KMS-11 (cell line): Measurements from ENCODE around the gene TERB2.
"Not testable (repeated sequence)": the region's sequence is repeated elsewhere in the genome, so short reads cannot be mapped to it uniquely, and the experiment has no call there.

Source experiments
- H2AFZ ChIP-seq: fragments of 200-600 bp; sonication (generic); 2 replicates; pipeline ENCODE4 v1.6.1; 2016; ENCODE audit warnings: antibody characterized with exemption, mixed run types, low read depth
- H3K27ac ChIP-seq: fragments of 200-600 bp; sonication (generic); 2 replicates; pipeline ENCODE4 v1.6.1; 2016; ENCODE audit warnings: mild to moderate bottlenecking, mixed run types
- H3K27me3 ChIP-seq: fragments of 200-600 bp; sonication (generic); 2 replicates; pipeline ENCODE4 v1.6.1; 2017; ENCODE audit warnings: mild to moderate bottlenecking, low read depth, mixed run types, moderate library complexity; ENCODE audit not compliant: insufficient read depth
- H3K36me3 ChIP-seq: fragments of 200-600 bp; sonication (generic); 2 replicates; pipeline ENCODE4 v1.6.1; 2017; ENCODE audit warnings: mild to moderate bottlenecking, mixed run types; ENCODE audit not compliant: insufficient read depth
- H3K4me1 ChIP-seq: fragments of 200-600 bp; sonication (generic); 2 replicates; pipeline ENCODE4 v1.6.1; 2016; ENCODE audit warnings: mild to moderate bottlenecking, low read depth, mixed run types; ENCODE audit not compliant: poor library complexity, severe bottlenecking
- H3K4me2 ChIP-seq: fragments of 200-600 bp; sonication (generic); 2 replicates; pipeline ENCODE4 v1.7.0; 2016; ENCODE audit warnings: mild to moderate bottlenecking, mixed run types
- H3K4me3 ChIP-seq: fragments of 200-600 bp; sonication (generic); IDR thresholded peaks from 2 replicates; pipeline ENCODE4 v1.6.1; 2017; ENCODE audit warnings: low read depth, low read length, mixed read lengths; ENCODE audit not compliant: insufficient read depth
- H3K79me2 ChIP-seq: fragments of 200-600 bp; sonication (generic); 2 replicates; pipeline ENCODE4 v1.6.1; 2016; ENCODE audit warnings: low read depth, mixed run types; ENCODE audit not compliant: insufficient read depth
- H3K9ac ChIP-seq: fragments of 200-600 bp; sonication (generic); 2 replicates; pipeline ENCODE4 v1.6.1; 2016; ENCODE audit warnings: mild to moderate bottlenecking, mixed run types
- H4K20me1 ChIP-seq: fragments of 200-600 bp; sonication (generic); 2 replicates; pipeline ENCODE4 v1.6.1; 2016; ENCODE audit warnings: mild to moderate bottlenecking, mixed run types; ENCODE audit not compliant: insufficient read depth
- TF ChIP-seq, protein P1 (sequence below): fragments of 200-600 bp; sonication (generic); conservative IDR thresholded peaks from 2 replicates; pipeline ENCODE4 v1.6.1; 2017; ENCODE audit warnings: low read depth, mild to moderate bottlenecking, antibody characterized with exemption, low read length, moderate library complexity, mixed read lengths

TERB2 gene, protein sequence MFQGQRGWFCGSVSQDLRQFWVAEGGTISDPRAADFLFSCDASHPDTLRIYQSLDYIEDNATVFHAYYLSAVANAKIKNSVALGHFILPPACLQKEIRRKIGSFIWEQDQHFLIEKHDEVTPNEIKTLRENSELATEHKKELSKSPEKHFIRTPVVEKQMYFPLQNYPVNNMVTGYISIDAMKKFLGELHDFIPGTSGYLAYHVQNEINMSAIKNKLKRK

DNA sequence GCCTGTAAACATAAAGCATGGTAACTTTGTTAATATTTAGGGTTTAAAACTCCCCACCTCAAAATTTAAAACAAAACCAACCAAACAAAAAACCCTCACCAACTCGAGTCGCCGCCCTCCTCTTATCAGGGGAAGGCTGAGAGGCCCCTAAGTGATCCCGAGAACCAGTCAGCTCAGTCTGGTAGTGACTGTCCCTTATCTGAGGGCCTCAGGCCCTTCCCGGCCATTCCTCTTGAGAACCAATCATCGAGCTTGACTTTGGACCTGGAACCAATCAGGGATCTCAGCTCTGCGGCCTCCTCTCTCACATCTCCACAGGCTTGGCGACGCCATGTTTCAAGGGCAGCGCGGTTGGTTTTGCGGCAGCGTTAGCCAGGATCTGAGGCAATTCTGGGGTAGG is at the start of gene TERB2:
TSS of gene TERB2 (plus strand) at position 300 of the 400 bp plus-strand sequence. CDS start at position 332, 32 bp downstream.
- Histone ChIP-seq H3K4me2 (no peak within 1 kb of the TSS), H3K9ac (no peak within 1 kb of the TSS), H3K4me1 (no peaks in the 10 kb centered on the region), H3K36me3 (no peaks in the 10 kb centered on the region), H3K27ac (no peak within 1 kb of the TSS), H3K27me3 (no peaks in the 10 kb centered on the region), H4K20me1 (no peaks in the 10 kb centered on the region), H2AFZ (no peak within 1 kb of the TSS), H3K4me3 (no peak within 1 kb of the TSS), H3K79me2 (no peaks in the 10 kb centered on the region)
- TF ChIP-seq, protein P1, sequence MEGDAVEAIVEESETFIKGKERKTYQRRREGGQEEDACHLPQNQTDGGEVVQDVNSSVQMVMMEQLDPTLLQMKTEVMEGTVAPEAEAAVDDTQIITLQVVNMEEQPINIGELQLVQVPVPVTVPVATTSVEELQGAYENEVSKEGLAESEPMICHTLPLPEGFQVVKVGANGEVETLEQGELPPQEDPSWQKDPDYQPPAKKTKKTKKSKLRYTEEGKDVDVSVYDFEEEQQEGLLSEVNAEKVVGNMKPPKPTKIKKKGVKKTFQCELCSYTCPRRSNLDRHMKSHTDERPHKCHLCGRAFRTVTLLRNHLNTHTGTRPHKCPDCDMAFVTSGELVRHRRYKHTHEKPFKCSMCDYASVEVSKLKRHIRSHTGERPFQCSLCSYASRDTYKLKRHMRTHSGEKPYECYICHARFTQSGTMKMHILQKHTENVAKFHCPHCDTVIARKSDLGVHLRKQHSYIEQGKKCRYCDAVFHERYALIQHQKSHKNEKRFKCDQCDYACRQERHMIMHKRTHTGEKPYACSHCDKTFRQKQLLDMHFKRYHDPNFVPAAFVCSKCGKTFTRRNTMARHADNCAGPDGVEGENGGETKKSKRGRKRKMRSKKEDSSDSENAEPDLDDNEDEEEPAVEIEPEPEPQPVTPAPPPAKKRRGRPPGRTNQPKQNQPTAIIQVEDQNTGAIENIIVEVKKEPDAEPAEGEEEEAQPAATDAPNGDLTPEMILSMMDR: no peak

DNA sequence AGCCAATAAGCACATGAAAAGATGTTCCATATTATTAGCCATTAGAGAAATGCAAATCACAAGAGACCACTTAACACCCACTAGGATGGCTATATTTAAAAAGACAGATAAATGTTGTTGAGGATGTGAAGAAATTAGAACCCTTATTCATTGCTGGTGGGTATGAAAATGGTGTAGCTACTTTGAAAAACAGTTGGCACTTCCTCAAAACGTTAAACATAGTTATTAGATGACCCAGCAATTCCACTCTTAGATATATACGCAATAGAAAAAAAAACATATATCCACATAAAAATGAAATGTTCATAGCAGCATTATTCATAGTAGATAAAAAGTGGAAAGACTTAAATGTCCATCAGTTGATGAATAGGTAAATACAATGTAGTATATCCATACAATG is 47.1 kb upstream of the TERB2 start:
- no peak overlapping the region for H3K9ac ChIP-seq
- no peaks in the 10 kb centered on the region for H3K79me2 ChIP-seq
- H2AFZ ChIP-seq: no peak overlapping the region
- no peaks in the 10 kb centered on the region for H3K4me1 ChIP-seq
- H4K20me1 ChIP-seq: no peaks in the 10 kb centered on the region
- H3K27ac ChIP-seq: no peak overlapping the region
- H3K4me3 ChIP-seq: no peak overlapping the region
- no peak overlapping the region for H3K4me2 ChIP-seq
- H3K27me3 ChIP-seq: no peaks in the 10 kb centered on the region
- no peaks in the 10 kb centered on the region for H3K36me3 ChIP-seq
- TF ChIP-seq, protein P1: no peak

DNA sequence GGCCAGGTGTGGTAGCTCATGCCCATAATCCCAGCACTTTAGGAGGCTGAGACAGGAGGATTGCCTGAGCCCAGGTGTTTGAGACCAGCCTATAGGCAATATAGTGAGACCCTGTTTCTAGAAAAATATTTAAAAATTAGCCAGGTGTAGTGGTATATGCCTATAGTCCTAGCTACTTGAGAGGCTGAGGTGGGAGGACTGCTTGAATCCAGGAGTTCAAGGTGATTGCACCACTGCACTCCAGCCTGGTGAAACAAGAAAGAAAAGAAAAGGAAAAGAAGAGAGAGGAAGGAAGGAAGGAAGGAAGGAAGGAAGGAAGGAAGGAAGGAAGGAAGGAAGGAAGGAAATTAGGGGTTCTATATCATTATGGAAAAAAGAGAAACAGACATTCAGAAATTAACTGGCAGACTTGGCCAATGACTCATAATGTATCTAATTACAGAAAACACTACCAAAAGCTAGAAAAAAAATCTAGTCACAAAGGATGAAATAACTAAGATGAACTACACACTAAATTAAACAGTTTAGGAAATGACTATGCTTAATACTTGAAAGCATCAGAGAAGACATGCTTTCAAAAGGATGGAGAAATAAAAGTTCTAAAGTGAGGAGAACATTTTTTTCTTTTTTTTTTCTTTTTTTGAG is 45.4 kb upstream of the TERB2 start:
- no peaks in the 10 kb centered on the region for H3K36me3 ChIP-seq
- H3K27me3 ChIP-seq: no peaks in the 10 kb centered on the region
- H2AFZ ChIP-seq: no peak overlapping the region
- H3K4me3 ChIP-seq: no peak overlapping the region
- H3K9ac ChIP-seq: no peak overlapping the region
- no peak overlapping the region for H3K4me2 ChIP-seq
- H3K27ac ChIP-seq: no peak overlapping the region
- no peaks in the 10 kb centered on the region for H3K79me2 ChIP-seq
- TF ChIP-seq, protein P1: no peak
- H3K4me1 ChIP-seq: no peaks in the 10 kb centered on the region
- H4K20me1 ChIP-seq: no peaks in the 10 kb centered on the region

DNA sequence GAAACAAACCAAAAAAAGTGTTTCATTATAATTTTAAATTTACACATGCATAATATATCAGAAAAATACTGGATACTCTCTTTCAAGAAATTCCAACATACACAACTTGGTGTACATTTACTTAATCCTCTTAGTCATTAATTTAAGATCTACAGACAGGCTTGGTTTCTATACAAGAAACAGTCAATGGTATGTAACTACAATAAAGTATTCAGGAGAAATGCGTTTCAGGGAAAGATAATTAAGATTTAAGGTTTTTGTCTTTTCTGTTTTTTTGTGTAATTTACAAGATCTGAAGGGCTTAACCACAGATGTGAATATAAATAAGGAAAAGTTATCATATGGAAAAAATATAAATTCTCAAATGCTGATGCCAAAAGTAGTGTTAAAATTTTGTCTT is 44.3 kb upstream of the TERB2 start:
- not testable (repeated sequence) for H3K4me1 ChIP-seq, H3K27me3 ChIP-seq, H3K9ac ChIP-seq, H4K20me1 ChIP-seq, H2AFZ ChIP-seq, H3K27ac ChIP-seq, H3K79me2 ChIP-seq, H3K4me2 ChIP-seq, H3K4me3 ChIP-seq, H3K36me3 ChIP-seq

DNA sequence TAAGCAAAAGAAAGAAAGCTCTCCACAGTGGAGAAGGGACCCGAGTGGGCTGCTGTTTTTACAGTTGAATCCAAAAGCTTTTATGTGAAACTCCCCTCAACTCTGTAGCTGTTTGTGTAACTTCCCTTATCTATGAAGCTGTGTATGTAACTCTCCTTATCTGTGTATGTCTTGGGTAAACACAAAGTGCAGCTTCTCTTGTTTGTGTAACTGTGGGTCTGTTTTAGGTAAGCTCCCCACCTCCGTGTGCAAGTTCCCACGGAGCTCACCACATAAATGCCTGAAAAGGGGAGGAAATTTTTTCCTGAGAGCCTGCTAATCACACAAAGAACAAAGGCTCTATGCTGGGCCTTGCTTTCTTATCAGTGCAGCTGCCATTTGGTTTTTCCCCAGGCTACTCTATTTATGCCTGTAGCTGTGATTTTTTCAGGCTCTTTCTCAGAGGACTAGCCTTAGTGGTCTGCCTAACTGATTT is 43.5 kb upstream of the TERB2 start:
- not testable (repeated sequence) for H3K4me3 ChIP-seq, H3K36me3 ChIP-seq, H3K79me2 ChIP-seq, H3K27me3 ChIP-seq, H3K4me1 ChIP-seq, H2AFZ ChIP-seq, H3K4me2 ChIP-seq, H3K9ac ChIP-seq, H4K20me1 ChIP-seq, H3K27ac ChIP-seq
